Measurements from ENCODE around the gene SLMAP.
"Not testable (repeated sequence)": the region's sequence is repeated elsewhere in the genome, so short reads cannot be mapped to it uniquely, and the experiment has no call there.

SLMAP gene

DNA sequence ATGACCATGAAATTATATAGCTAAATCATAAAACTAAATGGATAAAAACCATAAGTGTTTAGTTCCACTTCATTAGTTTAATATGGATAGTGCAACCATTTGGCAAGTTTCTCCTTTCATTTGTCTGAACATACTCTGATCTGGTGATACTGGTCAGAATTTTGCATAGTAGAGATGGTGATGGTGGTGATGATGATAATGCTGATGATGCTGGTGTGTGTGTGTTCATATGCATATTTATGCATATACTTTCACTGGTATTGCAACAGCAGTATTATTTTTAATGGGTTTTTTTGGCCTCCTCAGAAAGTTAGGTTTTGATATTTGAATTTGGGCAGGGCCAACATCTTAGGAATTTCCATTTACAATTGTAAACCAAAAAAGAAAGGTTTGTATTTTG is 76.4 kb downstream of the SLMAP start:
- no peak for DNase-seq

DNA sequence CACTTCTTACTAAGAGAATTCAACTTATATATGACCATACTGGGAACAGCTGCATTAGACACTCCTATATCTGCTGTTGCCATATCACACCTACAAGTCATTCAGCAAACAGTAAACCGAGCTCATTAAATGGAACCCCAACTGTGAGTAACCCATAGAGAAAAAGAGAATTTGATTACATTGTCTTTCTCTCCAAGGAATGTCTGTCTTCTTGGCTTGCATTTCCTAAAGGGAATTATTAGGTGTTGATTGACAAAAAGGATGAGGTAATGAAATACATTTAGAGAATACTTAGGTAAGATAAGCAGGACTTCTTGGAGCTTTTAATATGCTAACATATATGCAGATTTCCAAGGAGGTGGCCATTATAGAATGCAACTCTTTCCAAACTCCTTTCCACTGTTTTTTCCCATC is 76.8 kb downstream of the SLMAP start:
- DNase-seq = no peak

DNA sequence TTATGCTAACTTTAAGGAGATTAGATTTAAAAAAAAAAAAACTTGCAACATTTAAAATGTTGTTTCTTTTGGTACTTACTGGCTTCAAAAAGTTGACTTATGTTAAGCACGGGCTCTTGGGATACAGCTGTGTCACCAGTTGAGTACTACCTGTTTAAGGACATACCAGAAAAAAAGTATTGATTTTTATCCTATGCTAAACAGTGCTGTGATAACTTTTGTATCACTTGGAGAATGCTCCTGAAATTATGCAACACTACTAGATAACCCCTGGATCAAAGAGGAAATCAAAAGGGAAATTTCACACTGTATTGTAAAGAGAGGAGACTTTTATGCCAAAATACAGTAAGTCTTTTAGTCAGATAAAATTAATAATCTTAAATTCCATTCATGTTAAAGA is 77.7 kb downstream of the SLMAP start:
- DNase-seq = no peak

DNA sequence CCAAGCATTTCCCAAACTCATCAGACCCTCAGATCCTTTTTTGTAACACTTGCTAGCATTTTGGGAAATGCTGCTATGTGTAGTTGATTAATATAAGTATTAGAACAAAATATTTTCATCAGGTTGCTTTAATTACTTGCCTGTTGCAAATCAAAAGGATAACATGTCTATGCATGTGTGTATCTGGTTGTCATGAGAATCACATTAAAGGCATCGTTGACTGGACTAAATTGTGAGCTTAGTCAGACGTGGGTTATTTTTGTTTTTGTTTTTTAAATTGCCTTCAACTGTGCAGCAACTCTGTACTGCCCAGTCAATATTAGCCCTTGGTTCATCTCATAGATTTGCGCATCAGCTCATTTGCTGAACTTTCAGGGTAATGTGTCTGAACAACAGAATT is 81.6 kb downstream of the SLMAP start:
- DNase-seq = no peak

DNA sequence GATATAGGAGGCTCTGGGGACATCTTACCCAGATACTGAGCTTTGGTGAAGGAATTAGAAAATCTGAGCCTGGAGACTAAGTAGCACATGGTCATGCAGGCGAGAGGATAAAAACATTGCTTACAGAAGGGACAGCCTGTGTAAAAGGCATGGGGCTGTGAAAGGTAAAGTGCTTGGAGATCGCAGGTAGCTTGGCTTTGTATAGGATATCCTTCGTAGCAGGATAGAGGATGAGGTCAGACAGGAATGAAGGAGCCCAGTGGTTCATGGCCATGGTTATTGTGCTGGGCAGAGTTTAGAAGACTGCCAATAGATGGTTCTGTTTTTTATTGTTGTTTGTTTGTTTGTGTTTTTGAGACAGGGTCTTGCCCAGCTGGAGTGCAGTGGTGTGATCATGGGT is 82.5 kb downstream of the SLMAP start:
- DNase-seq = no peak

DNA sequence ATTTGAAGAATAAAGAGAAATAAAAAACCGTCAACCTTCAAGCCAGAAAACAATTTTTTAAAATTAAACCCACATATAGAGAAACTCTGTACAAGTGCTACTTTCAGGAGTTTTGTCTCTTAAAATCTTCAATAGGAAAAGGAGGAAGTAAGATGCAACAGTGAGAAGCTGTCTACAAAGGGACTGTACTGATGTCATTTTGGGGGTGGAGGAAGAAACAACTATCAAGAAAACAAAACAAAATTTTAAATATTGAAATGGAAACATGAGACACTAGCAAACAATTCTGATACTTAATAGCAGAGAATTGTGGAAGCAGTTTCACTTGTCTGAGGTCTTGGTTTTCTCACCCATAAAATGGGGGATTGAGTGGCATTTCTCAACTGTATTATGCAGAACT is 84.4 kb downstream of the SLMAP start:
- no peak for DNase-seq

DNA sequence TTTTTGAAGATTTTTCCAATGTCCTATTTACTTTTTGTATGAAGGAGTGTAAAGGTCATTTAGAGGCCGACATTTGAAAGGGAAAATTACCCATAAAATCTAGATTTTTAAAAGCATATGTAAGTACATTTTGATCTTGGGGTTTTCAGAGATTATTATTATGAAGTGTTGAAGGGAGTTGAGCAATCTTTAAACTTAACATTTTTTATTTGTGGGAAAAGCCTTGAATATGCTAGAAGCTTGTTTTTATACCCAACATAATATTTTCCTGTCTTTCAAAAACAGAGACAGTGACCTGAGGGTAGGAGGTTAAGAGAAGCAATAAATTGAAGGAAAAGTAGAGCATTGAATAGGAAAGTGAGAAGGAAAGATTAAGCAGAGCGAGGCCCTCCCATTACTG is 85.7 kb downstream of the SLMAP start:
- DNase-seq = no peak

DNA sequence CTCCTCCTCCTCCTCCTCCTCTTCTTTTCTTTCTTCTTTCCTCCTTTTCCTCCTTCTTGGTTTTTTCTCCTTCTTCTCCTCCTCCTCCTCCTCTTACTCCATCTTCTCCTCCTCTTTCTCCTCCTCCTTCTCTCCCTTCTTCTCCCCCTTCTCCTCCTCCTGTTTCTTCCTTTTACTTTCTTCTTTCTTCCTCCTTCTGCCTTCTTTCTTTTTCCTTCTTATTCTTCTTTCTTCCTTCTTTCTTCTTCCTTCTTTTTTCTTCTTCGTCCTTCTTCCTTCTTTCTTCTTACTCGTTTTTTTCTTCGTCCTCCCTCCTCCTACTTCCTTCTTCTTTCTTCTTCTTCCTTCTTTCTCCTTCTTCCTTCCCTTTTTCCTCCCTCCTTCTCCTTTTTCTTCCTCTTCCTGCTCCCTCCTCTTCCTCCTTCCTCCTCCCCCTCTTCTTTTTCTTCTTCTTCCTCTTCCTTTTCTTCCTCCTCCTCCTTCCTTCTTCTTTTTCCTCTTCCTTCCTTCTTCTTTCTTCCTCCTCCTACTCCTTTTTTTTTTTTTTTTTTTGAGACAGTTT is 92.1 kb downstream of the SLMAP start:
- DNase-seq = no peak

DNA sequence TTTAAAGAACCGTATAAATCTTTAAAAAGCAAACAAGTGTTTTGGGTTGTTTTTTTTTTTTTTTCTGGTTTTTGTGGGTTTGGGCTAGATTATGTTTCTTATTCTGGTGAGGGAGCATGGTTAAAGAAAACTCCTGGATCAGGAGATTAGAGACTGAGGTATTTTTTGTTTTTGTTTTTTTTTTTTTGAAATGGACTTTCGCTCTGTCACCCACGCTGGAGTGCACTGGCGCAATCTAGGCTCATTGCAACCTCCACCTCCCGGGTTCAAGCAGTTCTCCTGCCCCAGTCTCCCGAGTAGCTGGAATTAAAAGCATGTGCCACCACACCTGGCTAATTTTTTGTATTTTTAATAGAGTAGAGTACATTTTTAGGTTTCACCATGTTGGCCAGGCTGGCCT is 95.2 kb downstream of the SLMAP start:
- DNase-seq = no peak

DNA sequence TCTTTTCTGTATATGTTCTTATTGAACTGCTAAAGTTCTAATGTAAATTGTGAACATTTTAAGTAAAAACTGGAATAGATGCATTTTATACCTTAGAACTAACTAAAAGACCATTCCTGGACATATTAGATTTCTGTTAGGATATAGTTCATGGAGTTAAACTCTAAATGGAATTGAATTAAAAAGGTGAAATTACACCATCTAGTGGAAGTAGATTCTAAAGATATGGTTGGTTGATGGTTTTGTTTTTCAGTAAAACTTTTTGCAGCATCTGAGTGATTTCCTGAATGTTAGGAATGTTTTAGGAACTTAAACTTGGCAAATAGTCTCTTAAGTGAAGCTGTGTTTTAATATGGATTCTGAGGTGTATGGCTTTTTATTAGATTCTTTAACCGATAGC is 96.8 kb downstream of the SLMAP start:
- DNase-seq = no peak

DNA sequence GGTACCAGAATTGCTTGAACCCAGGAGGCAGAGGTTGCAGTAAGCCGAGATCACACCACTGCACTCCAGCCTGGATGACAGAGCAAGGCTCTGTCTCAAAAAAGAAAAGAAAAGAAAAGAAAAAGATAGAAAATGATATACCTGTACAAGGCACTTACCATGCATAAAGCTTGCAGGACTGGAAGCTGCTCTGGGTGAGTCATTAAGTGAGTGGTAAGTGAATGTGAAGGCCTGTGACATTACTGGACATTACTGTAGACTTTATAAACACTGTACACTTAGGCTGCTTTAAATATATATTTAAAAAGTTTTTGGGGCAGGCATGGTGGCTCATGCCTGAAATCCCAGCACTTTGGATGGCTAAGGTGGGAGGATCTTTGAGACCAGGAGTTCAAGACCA is 99.2 kb downstream of the SLMAP start:
- no peak for DNase-seq

DNA sequence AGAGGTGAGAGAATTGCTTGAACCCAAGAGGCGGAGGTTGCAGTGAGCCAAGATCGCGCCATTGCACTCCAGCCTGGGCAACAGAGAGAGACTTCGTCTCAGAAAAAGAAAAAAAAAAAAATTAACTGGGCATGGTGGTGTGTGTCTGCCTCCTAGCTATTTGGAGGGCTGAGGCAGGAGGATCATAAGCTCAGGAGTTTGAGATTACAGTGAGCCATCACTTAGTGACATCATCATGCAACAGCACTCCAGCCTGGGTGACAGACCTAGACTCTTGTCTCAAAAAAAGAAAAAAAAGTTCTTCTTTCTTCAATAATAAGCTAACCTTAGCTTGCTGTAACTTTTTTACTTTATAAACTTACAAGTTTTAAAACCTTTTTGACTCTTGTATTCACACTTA is 99.8 kb downstream of the SLMAP start:
- DNase-seq = no peak

DNA sequence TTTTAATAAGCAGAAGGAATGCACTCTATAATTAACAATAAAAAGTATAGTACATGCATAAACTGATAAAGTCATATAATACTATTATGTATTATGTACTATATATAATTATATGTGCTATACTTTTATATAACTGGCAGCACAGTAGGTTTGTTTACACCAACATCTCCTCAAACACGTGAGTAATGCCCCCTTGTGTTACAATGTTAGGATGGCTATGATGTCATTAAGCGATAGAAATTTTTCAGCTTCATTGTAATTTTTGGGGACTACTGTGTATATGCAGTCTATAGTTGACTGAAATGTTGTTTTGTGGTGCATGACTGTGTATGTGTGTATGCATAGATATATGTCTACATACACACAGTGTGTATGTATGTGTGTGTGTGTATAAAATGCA is 100.6 kb downstream of the SLMAP start:
- DNase-seq = no peak

DNA sequence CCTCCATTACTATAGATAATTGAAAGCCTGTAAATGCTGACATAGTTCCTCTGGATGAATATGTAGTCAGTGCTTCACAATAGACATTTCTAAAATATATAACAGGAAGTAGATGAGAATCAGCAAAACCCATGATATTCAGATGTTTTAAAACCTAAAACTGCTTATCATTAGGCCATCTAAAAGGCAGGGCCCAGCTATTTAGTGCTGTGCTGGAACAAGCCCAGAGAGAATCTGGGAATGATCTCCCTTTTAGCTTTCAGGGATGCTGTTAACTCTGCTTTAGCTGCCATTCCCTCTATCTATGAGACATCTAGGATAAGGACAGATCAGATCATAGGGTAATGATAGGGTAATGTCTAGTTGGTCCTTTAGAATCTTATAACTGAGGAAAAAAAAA is 106.8 kb downstream of the SLMAP start:
- no peak for DNase-seq

DNA sequence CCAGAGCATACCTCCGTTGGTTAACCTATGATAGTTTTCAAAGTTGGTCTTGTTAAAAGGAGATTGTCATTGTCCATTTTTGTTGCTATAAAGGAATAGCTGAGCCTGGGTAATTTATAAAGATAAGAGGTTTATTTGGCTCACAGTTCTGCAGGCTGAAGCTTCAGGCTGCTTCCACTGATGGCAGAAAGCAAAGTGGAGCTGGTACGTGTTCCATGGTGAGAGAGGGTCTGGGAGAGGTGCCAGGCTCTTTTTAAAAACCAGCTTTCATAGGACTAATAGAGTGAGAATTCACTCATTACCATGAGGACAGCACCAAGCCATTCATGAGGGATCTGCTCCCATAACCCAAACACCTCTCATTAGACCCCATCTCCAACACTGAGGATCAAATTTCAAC is 107.3 kb downstream of the SLMAP start:
- no peak for DNase-seq

DNA sequence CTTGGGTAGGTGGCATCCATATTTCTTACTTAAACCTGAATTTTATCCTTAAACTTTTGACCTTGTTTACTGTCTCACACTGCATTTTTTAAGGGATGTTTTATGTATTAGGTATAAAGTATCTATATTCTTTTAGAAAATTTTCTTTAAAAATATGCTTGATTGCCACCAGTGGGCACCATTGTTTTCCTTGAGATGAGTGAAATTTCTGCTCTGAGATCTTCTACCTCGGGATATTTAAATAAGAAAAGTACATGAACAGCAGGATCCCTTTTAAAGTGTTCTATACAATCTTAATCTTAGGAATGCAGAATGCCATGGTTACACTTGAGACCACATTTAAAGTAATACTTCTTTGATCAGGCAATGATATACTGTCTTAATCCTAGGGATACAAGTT is 108.7 kb downstream of the SLMAP start:
- DNase-seq = no peak

DNA sequence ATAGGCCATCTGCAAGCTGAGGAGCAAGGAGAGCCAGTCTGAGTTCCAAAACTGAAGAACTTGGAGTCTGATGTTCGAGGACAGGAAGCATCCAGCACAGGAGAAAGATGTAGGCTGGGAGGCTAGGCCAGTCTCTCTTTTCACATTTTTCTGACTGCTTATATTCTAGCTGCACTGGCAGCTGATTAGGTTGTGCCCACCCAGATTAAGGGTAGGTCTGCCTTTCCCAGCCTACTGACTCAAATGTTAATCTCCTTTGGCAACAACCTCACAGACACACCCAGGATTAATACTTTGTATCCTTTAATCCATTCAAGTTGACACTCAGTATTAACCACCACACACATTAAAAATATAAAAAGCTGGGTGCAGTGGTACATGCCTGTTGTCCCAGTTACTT is 113.0 kb downstream of the SLMAP start:
- not testable (repeated sequence) for DNase-seq

DNA sequence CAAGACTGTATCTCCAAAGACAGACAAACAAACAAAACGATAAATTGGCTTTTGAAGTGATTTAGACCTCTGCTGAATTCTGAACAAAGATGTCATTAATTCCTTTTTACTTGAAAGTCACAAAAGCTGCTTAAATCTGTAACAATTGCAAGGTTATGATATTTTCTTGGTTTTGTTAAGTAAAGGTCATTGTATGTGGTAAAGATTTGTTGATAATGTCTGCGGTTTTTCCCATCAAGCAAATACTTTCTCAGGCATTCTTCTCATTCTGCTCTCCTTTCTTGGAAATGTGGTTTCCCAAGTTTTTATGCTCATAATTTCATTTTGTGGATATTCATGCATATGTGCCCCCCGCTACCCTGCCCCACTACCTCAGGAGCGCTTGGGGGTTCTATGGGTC is 116.5 kb downstream of the SLMAP start:
- no peak for DNase-seq

DNA sequence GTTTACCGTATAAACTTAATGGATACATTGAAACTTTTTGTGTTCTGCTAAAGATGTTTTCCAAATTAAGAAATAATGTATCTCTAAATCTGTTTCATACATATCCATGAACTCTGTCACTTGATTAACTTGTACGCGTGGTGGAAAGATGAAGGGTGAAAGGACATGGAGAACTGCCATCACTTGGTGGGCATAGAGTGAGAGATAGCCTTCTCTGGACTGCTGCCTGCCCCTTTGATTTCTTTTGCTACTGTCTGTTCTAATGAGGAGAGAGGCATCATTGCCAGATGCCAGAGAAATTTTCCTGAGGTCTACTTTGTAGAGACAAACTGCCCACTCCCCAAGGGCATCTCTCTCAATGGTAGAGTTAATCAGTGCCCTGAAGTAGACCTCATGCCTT is 120.5 kb downstream of the SLMAP start:
- no peak for DNase-seq

DNA sequence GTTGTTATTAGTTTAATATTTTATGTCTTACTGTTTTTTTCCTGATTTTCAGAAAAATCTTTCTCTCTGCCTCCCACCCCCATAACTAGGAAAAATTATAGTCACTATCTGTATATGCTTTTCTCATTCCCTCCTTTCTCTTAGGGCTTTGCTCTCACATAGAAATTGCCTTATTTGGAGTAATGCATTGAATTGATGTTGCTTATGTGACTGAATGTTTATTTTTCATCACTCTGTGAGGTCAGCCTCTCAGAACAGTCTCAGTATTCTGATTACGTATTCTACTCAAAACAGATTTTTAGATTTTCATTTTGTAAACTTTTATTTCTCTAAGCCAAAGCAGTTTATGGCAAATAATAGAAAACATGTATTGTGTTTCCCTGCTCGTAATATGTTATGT is 121.0 kb downstream of the SLMAP start:
- DNase-seq = no peak

DNA sequence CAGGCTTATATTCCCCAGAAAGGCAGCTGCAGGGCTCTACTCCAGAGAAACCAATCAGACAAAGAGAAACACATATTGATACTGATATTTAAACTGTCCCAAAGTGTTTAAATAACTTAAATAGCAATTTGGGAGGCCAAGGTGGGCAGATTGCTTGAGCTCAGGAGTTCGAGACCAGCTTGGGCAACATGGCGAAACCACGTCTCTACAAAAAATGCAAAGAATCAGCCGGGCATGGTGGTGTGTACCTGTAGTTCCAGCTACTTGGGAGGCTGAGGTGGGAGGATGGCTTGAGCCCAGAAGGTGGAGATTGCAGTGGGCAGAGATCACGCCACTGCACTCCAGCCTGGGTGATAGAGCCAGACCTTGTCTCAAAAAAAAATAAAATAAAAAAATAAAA is 128.3 kb downstream of the SLMAP start:
- not testable (repeated sequence) for DNase-seq

DNA sequence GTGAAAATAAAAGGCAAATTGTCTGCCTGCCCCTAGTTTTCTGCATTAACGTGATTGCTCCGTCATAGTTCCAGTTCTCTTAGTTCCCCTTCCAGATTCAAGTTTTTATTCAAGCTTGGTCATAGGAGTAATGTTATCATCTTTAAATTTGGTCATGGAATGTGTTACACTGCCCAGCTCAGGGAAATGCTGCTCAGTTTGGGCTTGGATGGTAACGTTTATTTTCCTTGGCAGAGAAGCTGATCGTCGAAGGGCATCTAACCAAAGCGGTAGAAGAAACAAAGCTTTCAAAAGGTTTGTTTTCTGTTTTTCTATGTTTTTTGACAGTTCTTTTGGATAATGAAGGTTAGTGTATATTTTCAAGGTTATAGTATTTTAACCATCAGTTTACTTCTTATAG is 133.7 kb downstream of the SLMAP start:
- no peak for DNase-seq

DNA sequence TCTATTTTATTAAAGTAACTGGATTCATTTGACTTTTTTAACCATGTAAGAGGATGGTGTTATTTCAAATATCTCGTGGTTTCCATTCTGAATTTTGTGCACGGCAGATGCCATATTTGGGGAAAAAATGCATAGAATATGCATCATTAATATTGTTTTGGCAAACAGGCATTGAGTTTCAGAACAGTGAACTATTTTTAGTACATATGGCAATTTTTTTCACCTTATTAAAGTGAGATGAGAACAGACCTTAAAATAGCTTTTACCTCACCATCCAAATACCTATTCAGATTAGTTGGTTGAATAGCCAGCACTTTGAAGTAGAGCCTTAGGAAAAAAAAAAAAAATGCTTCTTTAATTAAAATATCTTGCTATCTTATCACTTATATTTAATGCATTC is 134.8 kb downstream of the SLMAP start:
- DNase-seq = no peak

DNA sequence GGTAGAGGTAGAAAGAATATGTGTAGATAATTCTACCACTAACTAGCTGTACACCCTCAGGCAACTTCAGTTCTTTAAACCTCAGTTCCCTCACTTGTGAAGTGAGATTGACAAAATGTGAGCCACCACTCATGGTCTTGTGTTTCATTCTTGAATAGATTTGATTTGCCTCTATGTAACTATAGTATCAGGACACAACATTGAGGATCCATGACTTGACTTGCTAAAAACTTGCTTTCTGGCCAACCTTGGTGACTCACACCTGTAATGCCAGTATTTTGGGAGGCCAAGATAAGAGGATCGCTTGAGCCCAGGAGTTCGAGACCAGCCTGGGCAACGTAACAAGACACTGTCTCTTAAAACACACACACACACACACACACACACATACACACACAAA is 136.3 kb downstream of the SLMAP start:
- DNase-seq = no peak

DNA sequence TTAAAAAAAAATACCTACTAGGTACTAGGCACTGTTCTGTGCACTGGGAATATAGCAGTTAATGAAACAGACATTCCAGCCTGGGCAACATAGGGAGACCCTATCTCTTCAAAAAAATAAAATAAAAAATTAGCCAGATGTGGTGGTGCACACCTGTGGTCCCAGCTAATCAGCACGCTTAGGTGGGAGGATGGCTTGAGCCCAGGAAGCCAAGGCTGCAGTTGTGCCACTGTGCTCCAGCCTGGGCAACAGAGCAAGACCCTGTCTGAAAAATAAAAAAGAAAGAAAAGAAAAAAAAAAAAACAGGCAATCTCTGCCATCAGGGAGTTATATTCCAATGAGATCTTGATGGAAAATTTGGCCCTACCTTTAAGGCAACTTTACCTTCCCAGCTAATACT is 137.0 kb downstream of the SLMAP start:
- no peak for DNase-seq

DNA sequence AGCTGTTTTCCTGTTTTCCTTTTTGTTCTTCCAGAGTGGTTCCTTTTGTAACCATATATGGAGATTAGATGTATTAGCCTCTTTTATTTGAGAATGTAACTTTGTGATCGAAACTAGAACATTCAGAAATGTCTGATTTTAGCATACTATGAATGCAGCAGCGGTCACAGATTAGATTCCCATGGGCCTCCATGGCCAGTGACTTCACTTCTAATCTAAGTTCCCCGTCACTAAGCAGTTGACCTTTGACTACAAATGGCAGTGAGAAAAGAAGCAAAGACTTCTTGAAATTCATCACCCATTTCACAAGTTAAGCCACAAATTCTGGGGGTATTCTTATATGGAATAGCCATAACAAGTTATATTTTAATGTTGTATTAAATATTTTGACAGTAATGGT is 137.6 kb downstream of the SLMAP start:
- no peak for DNase-seq

Measured in activated naive CD4-positive, alpha-beta T cell treated with Interleukin-2 at 50 U/mL for 16 hours (primary cell).